Upper lobe of left lung (tissue), 4 donors: ENCODE measurements around the gene TMEM79.

Source experiments
- CTCF ChIP-seq, 6 experiments: fragments of 450-650 bp in 4 of 6; fragments of 200-600 bp in 2 of 6; sonication (generic) in 2 of 6; IDR thresholded peaks; one replicate each; pipeline ENCODE4 v1.5.1; 2016 to 2019; ENCODE audit warnings: antibody characterized with exemption in 6 of 6
- POLR2A ChIP-seq, 4 donors: fragments of 450-650 bp; IDR thresholded peaks; one replicate each; pipeline ENCODE4 v1.5.1; 2016 to 2017; ENCODE audit warnings: antibody characterized with exemption in 4 of 4, mild to moderate bottlenecking in 2 of 4

GRCh38 chr1:156282479-156283222, 1.5 kb upstream of the TMEM79 start, which contains the start of gene SMG5:
- TF ChIP-seq CTCF (IDR thresholded peaks at IDR 0.05) (peak in 1 of 6 experiments; percentile 16), POLR2A (IDR thresholded peaks at IDR 0.05) (peak in 3 of 4 donors; percentile 78 to 95 (median 89))
